BJ (cell line): ENCODE results near the gene ST7L. TPM values are rescaled to one million over a fixed set of nuclear protein-coding genes. Genes with fewer than 3 reads are reported as not detected.

Source experiments
- CTCF ChIA-PET: fragments of 350-600 bp; formaldehyde crosslinking; extraction: SDS; loops from one replicate; lab custom pipeline; 2021; ENCODE audit warnings: antibody characterized with exemption, inconsistent platforms; lab: Yijun Ruan, JAX
- POLR2A ChIA-PET: fragments of 300-600 bp; sonication (Branson Sonifier 250); formaldehyde crosslinking; extraction: SDS; loops from one replicate; lab custom pipeline; 2021; ENCODE audit warnings: antibody characterized with exemption; lab: Charles Lee
- DNase-seq: peaks from one replicate; pipeline ENCODE4 v3.0.0-alpha.2; 2011; ENCODE audit warnings: low read depth
- H3K27me3 ChIP-seq: 2 replicates; pipeline ENCODE4 v1.6.0; 2011; ENCODE audit warnings: low read length; ENCODE audit not compliant: control insufficient read depth, insufficient read depth
- H3K36me3 ChIP-seq: 2 replicates; pipeline ENCODE4 v1.5.1; 2011; ENCODE audit warnings: low read length; ENCODE audit not compliant: control insufficient read depth, insufficient read depth
- H3K4me3 ChIP-seq: 2 replicates; pipeline ENCODE4 v1.5.1; 2011; ENCODE audit warnings: low read depth, mild to moderate bottlenecking, control low read depth, low read length
- CTCF ChIP-seq: IDR thresholded peaks from 2 replicates; pipeline ENCODE4 v1.5.1; 2011; ENCODE audit warnings: low read depth, mild to moderate bottlenecking, control low read depth, inconsistent platforms, low read length, moderate library complexity; ENCODE audit not compliant: insufficient read depth
- polyA plus RNA-seq: library from polyadenylated mRNA; depleted of rRNA; stranded (reverse); fragments of >200 nt; gene quantifications from 2 replicates; pipeline ENCODE4 v1.2.3, GENCODE V29; 2011

Gene ST7L
- polyA plus RNA-seq, 1 experiment, result 7.2 TPM

- no peak for DNase-seq
- CTCF ChIA-PET, result interaction anchor here (0.6 to 1.4 kb wide), 3 partner anchors 9 to 212 kb away, joined by 3 to 5 read pairs (median 3); no protein-coding TSS in a partner anchor
- TF ChIP-seq CTCF, result no peak
- POLR2A ChIA-PET, result no interaction called here
- Histone ChIP-seq H3K4me3 (no peak overlapping the region), H3K27me3 (no peaks in the 10 kb centered on the region), H3K36me3 (peaks cover 11% of the 10 kb centered on the region)
These were observed 15.4 kb downstream of the ST7L start for GRCh38 chr1:112603541-112603940.

- POLR2A ChIA-PET, result no interaction called here
- peaks cover 11% of the 10 kb centered on the region for H3K36me3 ChIP-seq
These were observed 15.9 kb downstream of the ST7L start for GRCh38 chr1:112603012-112603411.

GRCh38 chr1:112599477-112599876 is 19.5 kb downstream of the ST7L start:
- H3K36me3 ChIP-seq, result peaks cover 11% of the 10 kb centered on the region
- ChIA-PET CTCF (no interaction called here), POLR2A (no interaction called here)
- H3K4me3 ChIP-seq, result no peak overlapping the region
- H3K27me3 ChIP-seq, result no peaks in the 10 kb centered on the region
- TF ChIP-seq CTCF, result no peak
- no peak for DNase-seq

More at GRCh38 chr1:112603012-112603411, 15.9 kb downstream of the ST7L start:
- H3K4me3 ChIP-seq, result no peak overlapping the region
- no peaks in the 10 kb centered on the region for H3K27me3 ChIP-seq
- TF ChIP-seq CTCF, result no peak
- DNase-seq, result no peak
- CTCF ChIA-PET, result interaction anchor here (0.6 to 1.4 kb wide), 3 partner anchors 8 to 211 kb away, joined by 3 to 5 read pairs (median 3); no protein-coding TSS in a partner anchor

- H3K4me3 ChIP-seq, result no peak overlapping the region
- no peak for TF ChIP-seq CTCF
- DNase-seq, result no peak
- no peaks in the 10 kb centered on the region for H3K27me3 ChIP-seq
- H3K36me3 ChIP-seq, result peaks cover 6% of the 10 kb centered on the region
- POLR2A ChIA-PET, result no interaction called here
- CTCF ChIA-PET, result interaction anchor here (1.4 kb wide), 1 partner anchor 9 kb away, joined by 3 read pairs; no protein-coding TSS in a partner anchor
These were observed 24.6 kb downstream of the ST7L start for GRCh38 chr1:112594208-112594876.

- no peak for TF ChIP-seq CTCF
- H3K36me3 ChIP-seq, result 0 out of 2 replicates have a peak, but pooled peaks cover 1% of the 10 kb centered on the region
- no peak overlapping the region for H3K4me3 ChIP-seq
- ChIA-PET POLR2A (no interaction called here), CTCF (interaction anchor here (1.0 to 2.5 kb wide), 3 partner anchors 81 to 199 kb away, joined by 3 to 5 read pairs (median 5); partner anchors contain the start of gene WNT2B)
- no peak for DNase-seq
- H3K27me3 ChIP-seq, result no peaks in the 10 kb centered on the region
These were observed 29.2 kb downstream of the ST7L start for GRCh38 chr1:112589766-112590165.
